Lower leg skin (tissue), 4 donors: ENCODE data around the gene CLDN11. TPM values are rescaled to one million over a fixed set of nuclear protein-coding genes. Genes with fewer than 3 reads are reported as not detected.

Experiments used
- DNase-seq, 2 donors: peaks; one replicate each; pipeline ENCODE4 v3.0.0-alpha.2; 2019; ENCODE audit warnings: low spot score in 2 of 2
- H3K4me3 ChIP-seq: fragments of 200-600 bp; sonication (generic); 2 replicates; pipeline ENCODE4 v1.5.1; 2017; ENCODE audit warnings: mild to moderate bottlenecking, low read depth; ENCODE audit not compliant: poor library complexity, severe bottlenecking
- POLR2A ChIP-seq, 2 donors: fragments of 450-650 bp; IDR thresholded peaks; one replicate each; pipeline ENCODE4 v1.6.1; 2016 to 2017; ENCODE audit warnings: antibody characterized with exemption in 2 of 2, mild to moderate bottlenecking in 1 of 2, moderate library complexity in 1 of 2
- WGBS, 2 donors: methylation state at CpG; one replicate each; pipeline ENCODE4 v1.1.5; 2018; 5-methylcytosine and 5-hydroxymethylcytosine counted together
- intact Hi-C: fragments of 100-400 bp; cut with DNase I; formaldehyde crosslinking; loops from one replicate; pipeline ENCODE4 v1.15.0; 2023; ENCODE audit warnings: low total_unique reads
- total RNA-seq, 4 donors: library from RNA; depleted of rRNA; stranded (reverse); fragments of >200 nt; gene quantifications; one replicate each; pipeline ENCODE4 v1.1.0, GENCODE V29; 2016
- TF ChIP-seq, protein P1 (sequence below), 3 donors: fragments of 450-650 bp; IDR thresholded peaks; one replicate each; pipeline ENCODE4 v1.5.1; 2016; ENCODE audit warnings: antibody characterized with exemption in 3 of 3, mild to moderate bottlenecking in 3 of 3, moderate library complexity in 2 of 3

CLDN11 gene
- total RNA-seq, 4 donors from 2014 or later: 1.5 to 4.0 (median 3.1) TPM

DNA sequence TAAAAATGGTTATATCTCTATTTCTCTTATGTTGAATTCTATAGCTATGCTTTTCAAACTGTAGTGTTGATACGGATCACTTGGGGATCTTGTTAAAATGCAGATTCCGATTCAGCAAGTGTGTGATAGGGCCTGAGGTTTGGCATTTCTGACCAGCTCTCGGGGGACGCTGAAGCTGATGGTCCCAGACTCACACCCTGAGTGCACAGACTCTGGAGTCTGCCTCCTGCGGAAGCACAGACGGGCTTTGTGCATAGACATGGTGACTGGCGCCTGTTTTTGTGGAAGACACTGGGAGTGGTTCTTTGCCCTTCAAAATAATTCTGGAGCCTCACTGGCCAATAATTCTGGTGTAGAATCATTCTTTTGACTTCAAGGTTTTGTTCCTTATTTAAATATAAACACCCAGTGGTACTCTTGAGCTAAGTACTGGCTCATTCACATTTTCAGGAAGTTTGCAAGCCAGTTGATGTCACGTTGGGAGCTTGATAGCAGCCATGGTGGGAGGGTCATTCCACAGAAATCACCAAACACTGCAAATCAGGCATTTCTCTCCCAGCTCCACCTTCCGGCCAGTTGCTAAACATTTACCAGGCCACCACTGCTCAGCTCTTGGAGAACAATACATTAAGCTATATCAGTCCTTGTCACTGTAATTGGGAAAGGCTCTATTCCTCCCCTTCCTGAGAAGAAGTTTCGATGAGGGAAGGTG is 19.2 kb downstream of the CLDN11 start:
- intact Hi-C loops: no loop called here
- TF ChIP-seq, protein P1, sequence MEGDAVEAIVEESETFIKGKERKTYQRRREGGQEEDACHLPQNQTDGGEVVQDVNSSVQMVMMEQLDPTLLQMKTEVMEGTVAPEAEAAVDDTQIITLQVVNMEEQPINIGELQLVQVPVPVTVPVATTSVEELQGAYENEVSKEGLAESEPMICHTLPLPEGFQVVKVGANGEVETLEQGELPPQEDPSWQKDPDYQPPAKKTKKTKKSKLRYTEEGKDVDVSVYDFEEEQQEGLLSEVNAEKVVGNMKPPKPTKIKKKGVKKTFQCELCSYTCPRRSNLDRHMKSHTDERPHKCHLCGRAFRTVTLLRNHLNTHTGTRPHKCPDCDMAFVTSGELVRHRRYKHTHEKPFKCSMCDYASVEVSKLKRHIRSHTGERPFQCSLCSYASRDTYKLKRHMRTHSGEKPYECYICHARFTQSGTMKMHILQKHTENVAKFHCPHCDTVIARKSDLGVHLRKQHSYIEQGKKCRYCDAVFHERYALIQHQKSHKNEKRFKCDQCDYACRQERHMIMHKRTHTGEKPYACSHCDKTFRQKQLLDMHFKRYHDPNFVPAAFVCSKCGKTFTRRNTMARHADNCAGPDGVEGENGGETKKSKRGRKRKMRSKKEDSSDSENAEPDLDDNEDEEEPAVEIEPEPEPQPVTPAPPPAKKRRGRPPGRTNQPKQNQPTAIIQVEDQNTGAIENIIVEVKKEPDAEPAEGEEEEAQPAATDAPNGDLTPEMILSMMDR (IDR thresholded peaks at IDR 0.05): no peak
- no peak for TF ChIP-seq POLR2A (IDR thresholded peaks at IDR 0.05)

DNA sequence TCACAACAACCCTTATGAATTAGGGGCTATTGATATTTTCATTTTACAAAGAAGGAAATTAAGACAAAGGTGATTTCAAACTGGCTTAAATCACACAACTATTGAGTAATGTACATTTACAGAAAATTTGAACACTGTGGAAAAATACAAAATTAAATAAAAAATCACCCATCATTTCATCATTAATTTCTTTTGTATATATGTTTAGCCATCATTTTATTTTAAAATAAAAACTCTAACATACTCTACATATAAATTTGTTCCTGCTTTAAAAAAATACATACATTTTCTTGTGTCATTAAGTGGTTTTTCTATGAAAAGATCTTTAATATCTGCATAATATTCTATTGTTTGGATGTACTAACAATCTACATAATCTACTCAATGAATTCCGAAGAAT is 20.2 kb downstream of the CLDN11 start:
- intact Hi-C loops: no loop called here
- 88 to 93% methylated on average over 1 of the region's 1 CpG for WGBS, 2 donors
- DNase-seq: no peak
- H3K4me3 ChIP-seq: no peak overlapping the region
- TF ChIP-seq POLR2A (IDR thresholded peaks at IDR 0.05): no peak
- TF ChIP-seq, protein P1 (IDR thresholded peaks at IDR 0.05): no peak

More for the DNA sequence above, 19.2 kb downstream of the CLDN11 start:
- no peak overlapping the region for H3K4me3 ChIP-seq
- WGBS, 2 donors: 81 to 82% methylated on average over 10 of the region's 10 CpGs
- no peak for DNase-seq

DNA sequence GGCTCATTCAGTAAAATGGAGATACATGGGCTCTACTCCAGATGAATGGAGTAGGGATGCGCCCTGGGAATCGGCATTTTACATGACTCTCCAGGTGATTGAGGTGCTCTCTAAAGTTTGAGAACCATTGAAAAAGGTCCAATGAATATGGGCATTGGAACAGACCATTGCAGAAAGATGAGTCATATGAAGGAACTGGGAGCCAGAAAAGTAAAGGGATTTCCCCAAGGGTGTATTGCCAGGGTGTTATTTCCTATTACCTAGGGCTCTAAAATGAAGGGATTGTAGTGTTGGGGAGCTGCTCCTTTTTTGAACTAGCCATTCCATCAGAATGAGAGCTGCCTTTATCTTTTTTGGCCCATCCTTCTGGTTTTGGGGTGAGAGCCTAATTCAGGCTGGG is 21.7 kb downstream of the CLDN11 start:
- TF ChIP-seq, protein P1 (IDR thresholded peaks at IDR 0.05): no peak
- no peak for TF ChIP-seq POLR2A (IDR thresholded peaks at IDR 0.05)
- no peak overlapping the region for H3K4me3 ChIP-seq
- intact Hi-C loops: no loop called here
- WGBS, 2 donors: 72 to 73% methylated on average over 2 of the region's 2 CpGs
- DNase-seq: no peak

DNA sequence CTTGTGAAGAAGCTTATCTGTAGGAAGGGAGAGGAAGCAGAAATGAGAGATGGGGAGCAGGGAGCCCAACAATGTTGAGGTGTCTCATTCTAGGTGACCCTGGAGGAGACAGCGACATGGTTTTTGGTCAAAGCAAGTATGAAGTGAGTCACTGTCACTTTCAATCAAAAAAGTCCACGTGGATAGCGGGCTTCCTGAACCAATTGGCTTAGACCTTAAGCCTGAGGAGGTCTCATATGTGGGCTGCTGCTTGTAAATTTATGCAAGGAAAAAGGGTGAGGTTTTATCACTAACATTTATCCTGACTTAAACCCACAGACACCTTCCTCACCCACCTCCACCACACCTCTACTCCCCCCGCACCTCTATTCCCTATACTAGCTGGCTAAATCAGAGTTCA is 22.7 kb downstream of the CLDN11 start:
- no peak overlapping the region for H3K4me3 ChIP-seq
- DNase-seq: no peak
- no peak for TF ChIP-seq POLR2A (IDR thresholded peaks at IDR 0.05)
- TF ChIP-seq, protein P1 (IDR thresholded peaks at IDR 0.05): no peak
- intact Hi-C loops: no loop called here
- WGBS, 2 donors: 90 to 94% methylated on average over 4 of the region's 4 CpGs

DNA sequence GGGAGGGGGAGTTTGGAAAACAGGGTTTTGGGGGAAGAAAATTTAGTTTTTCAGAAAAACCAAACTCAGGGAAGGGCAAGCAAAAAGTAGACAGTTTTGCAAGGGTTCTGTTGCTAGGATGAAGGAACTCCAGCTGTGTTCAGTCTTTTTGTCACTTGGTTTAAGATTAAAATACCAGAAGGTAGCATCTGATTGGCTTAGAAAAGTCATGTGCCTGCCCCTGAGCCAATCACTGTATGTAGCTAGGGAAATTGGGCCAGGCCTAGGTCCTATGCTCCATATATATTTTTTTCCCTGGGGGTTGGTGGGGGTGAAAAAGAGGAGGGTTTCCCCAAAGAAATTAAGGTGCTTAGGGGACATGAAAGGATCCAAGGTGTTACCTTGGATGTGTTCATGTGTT is 24.3 kb downstream of the CLDN11 start:
- intact Hi-C loops: no loop called here
- no peak overlapping the region for H3K4me3 ChIP-seq
- TF ChIP-seq, protein P1 (IDR thresholded peaks at IDR 0.05): no peak
- no peak for TF ChIP-seq POLR2A (IDR thresholded peaks at IDR 0.05)
- no peak for DNase-seq

DNA sequence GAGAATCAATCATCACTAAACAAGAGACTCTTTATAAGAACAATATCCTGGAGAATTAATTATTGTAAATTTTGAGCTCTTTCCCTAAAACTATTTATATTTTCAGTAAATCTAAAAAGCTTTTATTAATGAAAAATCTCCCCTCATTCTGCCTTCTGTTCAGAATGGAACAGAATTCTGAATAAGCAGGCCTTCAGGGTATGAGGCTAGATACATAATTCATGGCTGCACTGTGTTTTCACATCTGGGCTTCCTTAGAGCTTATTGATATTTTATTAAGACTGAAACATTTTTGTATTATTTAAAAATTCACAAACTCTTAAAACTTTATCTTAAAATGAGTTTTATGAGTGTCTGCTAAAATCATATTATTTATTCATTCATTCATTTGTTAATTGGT is 24.8 kb downstream of the CLDN11 start:
- intact Hi-C loops: no loop called here
- no peak overlapping the region for H3K4me3 ChIP-seq
- no peak for DNase-seq
- TF ChIP-seq POLR2A (IDR thresholded peaks at IDR 0.05): no peak
- TF ChIP-seq, protein P1 (IDR thresholded peaks at IDR 0.05): no peak
